HL-60 (cell line): ENCODE measurements around the gene DOK6.

Experiments
- DNase-seq, 2 experiments: peaks; one replicate each; pipeline ENCODE4 v3.0.0-alpha.2; 2010 to 2020; ENCODE audit warnings: low read depth in 1 of 2, low spot score in 1 of 2
- H3K27ac ChIP-seq: fragments of 250-450 bp; sonication (Bioruptor Pico); replicated peaks from 2 replicates; pipeline ENCODE4 v1.5.1; 2020; ENCODE audit warnings: mild to moderate bottlenecking, moderate library complexity
- H3K27me3 ChIP-seq: fragments of 250-450 bp; sonication (Bioruptor Pico); 2 replicates; pipeline ENCODE4 v1.5.1; 2021; ENCODE audit warnings: mild to moderate bottlenecking, moderate library complexity; ENCODE audit not compliant: insufficient read depth, poor library complexity, severe bottlenecking
- H3K4me3 ChIP-seq: replicated peaks from 2 replicates; pipeline ENCODE4 v1.5.1; 2011; ENCODE audit warnings: mild to moderate bottlenecking, control low read depth, low read length; ENCODE audit not compliant: insufficient read depth
- GABPA ChIP-seq: IDR thresholded peaks from 2 replicates; pipeline ENCODE4 v1.6.1; 2012; ENCODE audit warnings: low read depth
- POLR2AphosphoS5 ChIP-seq: IDR thresholded peaks from 2 replicates; pipeline ENCODE4 v1.6.1; 2012; ENCODE audit warnings: low read depth
- SPI1 ChIP-seq: IDR thresholded peaks from 2 replicates; pipeline ENCODE4 v1.6.1; 2012; ENCODE audit warnings: low read depth, mild to moderate bottlenecking, borderline replicate concordance
- TF ChIP-seq, protein P1 (sequence below): IDR thresholded peaks from one replicate; pipeline ENCODE4 v1.5.1; 2011; ENCODE audit warnings: low read length, control low read depth, inconsistent platforms; ENCODE audit not compliant: insufficient read depth
- TF ChIP-seq, protein P2 (sequence below): IDR thresholded peaks from 2 replicates; pipeline ENCODE4 v1.6.1; 2012; ENCODE audit warnings: low read depth; ENCODE audit not compliant: insufficient replicate concordance

DOK6 gene

DNA sequence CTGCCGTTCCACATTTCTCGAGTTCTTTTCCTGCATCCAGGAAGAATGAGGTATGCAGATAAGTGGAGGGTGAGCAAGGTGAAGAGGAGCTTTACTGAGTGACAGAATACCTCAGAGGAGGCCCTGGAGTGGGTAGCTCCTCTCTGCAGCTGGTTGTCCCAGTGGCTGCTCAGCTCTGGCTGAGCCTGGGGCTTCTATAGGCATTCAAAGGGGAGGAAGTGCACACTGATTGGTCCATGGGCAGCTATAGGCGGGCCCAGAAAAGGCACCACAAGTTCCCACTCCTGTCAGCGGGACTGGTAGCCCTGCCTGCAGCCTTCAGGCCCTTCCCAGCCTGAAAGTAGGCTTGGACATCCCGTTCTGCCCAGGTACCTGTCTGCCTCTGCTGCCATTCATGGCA is 94.7 kb downstream of the DOK6 start:
- no peak overlapping the region for H3K4me3 ChIP-seq
- H3K27ac ChIP-seq: no peak overlapping the region
- no peak for DNase-seq
- no peaks in the 10 kb centered on the region for H3K27me3 ChIP-seq
- TF ChIP-seq, protein P1, sequence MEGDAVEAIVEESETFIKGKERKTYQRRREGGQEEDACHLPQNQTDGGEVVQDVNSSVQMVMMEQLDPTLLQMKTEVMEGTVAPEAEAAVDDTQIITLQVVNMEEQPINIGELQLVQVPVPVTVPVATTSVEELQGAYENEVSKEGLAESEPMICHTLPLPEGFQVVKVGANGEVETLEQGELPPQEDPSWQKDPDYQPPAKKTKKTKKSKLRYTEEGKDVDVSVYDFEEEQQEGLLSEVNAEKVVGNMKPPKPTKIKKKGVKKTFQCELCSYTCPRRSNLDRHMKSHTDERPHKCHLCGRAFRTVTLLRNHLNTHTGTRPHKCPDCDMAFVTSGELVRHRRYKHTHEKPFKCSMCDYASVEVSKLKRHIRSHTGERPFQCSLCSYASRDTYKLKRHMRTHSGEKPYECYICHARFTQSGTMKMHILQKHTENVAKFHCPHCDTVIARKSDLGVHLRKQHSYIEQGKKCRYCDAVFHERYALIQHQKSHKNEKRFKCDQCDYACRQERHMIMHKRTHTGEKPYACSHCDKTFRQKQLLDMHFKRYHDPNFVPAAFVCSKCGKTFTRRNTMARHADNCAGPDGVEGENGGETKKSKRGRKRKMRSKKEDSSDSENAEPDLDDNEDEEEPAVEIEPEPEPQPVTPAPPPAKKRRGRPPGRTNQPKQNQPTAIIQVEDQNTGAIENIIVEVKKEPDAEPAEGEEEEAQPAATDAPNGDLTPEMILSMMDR: no peak
- TF ChIP-seq, protein P2, sequence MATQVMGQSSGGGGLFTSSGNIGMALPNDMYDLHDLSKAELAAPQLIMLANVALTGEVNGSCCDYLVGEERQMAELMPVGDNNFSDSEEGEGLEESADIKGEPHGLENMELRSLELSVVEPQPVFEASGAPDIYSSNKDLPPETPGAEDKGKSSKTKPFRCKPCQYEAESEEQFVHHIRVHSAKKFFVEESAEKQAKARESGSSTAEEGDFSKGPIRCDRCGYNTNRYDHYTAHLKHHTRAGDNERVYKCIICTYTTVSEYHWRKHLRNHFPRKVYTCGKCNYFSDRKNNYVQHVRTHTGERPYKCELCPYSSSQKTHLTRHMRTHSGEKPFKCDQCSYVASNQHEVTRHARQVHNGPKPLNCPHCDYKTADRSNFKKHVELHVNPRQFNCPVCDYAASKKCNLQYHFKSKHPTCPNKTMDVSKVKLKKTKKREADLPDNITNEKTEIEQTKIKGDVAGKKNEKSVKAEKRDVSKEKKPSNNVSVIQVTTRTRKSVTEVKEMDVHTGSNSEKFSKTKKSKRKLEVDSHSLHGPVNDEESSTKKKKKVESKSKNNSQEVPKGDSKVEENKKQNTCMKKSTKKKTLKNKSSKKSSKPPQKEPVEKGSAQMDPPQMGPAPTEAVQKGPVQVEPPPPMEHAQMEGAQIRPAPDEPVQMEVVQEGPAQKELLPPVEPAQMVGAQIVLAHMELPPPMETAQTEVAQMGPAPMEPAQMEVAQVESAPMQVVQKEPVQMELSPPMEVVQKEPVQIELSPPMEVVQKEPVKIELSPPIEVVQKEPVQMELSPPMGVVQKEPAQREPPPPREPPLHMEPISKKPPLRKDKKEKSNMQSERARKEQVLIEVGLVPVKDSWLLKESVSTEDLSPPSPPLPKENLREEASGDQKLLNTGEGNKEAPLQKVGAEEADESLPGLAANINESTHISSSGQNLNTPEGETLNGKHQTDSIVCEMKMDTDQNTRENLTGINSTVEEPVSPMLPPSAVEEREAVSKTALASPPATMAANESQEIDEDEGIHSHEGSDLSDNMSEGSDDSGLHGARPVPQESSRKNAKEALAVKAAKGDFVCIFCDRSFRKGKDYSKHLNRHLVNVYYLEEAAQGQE: no peak
- TF ChIP-seq POLR2AphosphoS5: no peak
- no peak for TF ChIP-seq GABPA
- TF ChIP-seq SPI1: no peak

- H3K4me3 ChIP-seq: no peak overlapping the region
- no peak overlapping the region for H3K27ac ChIP-seq
- no peak for TF ChIP-seq GABPA
- TF ChIP-seq, protein P1: no peak
- TF ChIP-seq, protein P2: no peak
- TF ChIP-seq SPI1: no peak
- no peak for TF ChIP-seq POLR2AphosphoS5
- no peak for DNase-seq
- H3K27me3 ChIP-seq: no peaks in the 10 kb centered on the region
Observed at GRCh38 chr18:69495841-69496533, 95.3 kb downstream of the DOK6 start.

DNA sequence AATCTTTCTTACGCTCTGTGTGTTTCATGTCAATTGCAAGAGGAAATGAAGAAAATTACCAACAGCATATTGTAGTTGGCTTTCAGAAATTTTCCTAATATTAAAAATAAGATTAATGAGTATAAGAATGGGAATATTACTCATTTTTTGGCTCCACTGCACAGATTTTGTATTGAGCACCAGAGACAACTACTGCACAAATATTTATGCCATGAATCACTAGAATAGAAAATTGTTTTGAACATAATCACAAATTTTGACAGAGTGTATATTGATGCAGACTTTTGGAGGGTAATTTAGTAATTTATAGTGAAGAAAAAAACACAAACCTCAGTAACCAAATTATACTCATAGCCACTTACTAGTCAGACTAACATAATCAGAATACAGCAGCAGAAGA is 118.3 kb downstream of the DOK6 start:
- Histone ChIP-seq H3K27me3 (no peaks in the 10 kb centered on the region), H3K27ac (no peak overlapping the region), H3K4me3 (no peak overlapping the region)
- DNase-seq: no peak
- TF ChIP-seq, protein P2: no peak
- no peak for TF ChIP-seq GABPA
- TF ChIP-seq SPI1: no peak
- TF ChIP-seq, protein P1: no peak
- TF ChIP-seq POLR2AphosphoS5: no peak
